Cerebellar nuclear complex (tissue), 1 donor: ENCODE results near the gene NFATC1.

Source experiments
- DNase-seq, 2 experiments: peaks; one replicate each; lab custom pipeline; 2025; lab: John Stamatoyannopoulos, UW

NFATC1 gene

GRCh38 chr18:79508565-79509535 is 113.1 kb downstream of the NFATC1 start:
- no peak for DNase-seq

GRCh38 chr18:79509536-79509930 is 113.8 kb downstream of the NFATC1 start:
- no peak for DNase-seq

DNA sequence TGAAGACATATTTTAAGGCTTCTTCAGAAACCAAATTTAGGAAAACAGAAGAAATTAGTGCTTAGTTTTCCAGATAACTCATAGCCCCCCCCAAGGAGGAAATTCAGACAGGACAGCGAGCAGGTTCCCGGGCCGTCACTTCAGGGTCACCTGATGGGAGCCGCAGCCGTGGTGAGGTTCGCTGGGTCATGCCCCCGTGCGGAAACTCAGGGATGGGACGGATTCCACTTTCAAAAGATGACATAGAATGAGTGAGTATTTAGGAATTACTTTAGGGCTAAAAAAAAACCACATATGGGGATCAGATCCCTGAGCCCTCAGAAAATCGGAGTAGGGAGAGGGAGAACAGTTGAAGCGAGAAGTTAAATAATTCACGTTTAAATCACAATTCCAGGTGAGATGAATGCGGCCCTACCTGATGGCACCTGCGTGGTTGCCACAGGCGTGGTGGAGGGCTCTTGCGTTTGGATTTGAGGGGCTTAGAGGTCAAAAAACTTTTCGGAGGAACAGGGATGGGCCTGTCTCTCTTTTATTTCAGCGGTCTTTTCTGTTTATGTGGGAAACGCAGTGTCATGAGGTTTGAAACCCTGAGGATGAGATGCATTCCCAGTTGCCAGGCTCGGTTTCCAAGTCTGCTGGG is 114.4 kb downstream of the NFATC1 start:
- DNase-seq = no peak

GRCh38 chr18:79510731-79511241 is 115.1 kb downstream of the NFATC1 start:
- no peak for DNase-seq

GRCh38 chr18:79511271-79511670 is 115.5 kb downstream of the NFATC1 start:
- no peak for DNase-seq

DNA sequence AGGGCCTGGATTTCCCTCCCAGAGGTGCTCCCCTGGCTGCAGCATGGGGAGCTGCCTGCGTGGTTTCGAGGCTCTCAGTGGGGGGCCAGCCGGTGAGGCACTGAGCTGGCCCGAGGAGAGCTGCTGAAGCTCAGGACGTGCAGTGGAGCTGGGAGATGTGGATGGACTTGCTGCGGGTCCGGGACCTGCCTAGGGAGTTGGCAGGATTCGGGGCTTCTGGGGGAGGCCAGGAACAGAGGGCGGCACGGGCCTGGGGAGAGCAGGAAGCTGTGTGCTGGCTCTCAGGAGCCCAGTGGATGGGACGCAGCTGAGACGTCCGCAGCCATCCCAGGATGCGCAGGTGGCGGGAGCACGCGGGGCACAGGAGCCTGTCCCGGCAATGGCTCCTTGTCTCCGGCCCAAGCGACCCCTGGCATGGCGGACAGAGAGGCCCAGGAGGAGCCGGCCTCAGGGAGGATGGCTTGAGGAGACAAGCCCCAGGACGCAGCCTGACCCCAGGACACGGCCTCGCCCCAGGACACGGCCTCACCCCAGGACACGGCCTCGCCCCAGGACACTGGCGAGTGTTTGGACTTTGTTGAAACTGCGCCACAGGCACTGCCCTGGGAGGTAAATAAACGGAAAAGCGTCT is 116.1 kb downstream of the NFATC1 start:
- no peak for DNase-seq

- no peak for DNase-seq
These were observed 117.0 kb downstream of the NFATC1 start for GRCh38 chr18:79512461-79513380.

DNA sequence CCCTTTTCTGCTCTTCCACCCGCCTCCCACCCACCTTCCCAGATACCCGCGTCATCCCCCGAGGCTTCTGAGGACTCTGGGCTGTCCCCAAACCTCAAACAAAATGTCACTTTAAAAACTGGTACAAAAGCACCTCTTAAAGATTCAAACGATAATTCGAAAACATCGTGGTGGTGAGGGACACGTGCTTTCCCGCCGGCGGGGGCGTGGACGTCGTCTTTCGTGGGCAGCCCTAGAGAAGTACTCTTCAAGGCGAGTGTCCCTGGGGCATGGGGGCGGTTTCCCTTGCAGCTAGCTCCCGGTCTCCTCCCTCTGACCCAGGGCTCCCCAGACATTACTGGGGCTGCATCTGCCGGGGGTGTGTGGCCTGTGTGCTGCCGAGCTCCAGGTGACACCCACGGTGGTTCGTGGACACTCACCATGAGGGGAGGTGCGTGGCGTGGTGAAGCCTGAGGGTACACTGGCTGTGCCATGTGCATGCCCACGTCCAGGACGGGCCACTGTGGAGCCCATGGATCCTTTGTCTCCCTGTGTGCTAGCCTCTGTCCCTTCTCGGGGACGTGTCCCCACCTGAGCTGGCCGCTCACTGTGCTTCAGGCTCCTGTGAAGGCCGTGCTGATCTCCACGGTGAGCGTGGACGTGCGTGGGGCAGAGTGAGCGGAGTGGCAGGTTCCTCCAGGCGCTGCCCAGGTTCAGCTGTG is 117.8 kb downstream of the NFATC1 start:
- no peak for DNase-seq

DNA sequence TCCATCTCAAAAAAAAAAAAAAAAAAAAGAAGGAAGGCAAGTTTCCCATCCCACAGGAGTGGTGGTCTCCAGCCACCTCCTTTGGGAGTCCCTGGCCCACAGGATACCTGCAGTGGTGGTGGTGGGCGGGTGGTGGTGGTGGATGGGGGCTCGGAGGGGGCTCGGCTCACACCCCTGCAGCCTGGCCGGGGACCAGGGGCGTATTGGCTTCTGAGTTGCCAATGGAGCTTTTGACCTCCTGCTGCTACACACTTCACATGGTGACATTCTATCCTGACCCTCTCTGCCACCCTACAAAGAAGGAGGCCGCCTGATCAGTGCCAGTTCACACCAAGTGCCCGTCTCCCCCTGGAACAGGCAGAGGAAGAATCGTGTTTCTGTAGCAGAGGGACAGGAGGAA is 119.6 kb downstream of the NFATC1 start:
- DNase-seq = no peak

DNA sequence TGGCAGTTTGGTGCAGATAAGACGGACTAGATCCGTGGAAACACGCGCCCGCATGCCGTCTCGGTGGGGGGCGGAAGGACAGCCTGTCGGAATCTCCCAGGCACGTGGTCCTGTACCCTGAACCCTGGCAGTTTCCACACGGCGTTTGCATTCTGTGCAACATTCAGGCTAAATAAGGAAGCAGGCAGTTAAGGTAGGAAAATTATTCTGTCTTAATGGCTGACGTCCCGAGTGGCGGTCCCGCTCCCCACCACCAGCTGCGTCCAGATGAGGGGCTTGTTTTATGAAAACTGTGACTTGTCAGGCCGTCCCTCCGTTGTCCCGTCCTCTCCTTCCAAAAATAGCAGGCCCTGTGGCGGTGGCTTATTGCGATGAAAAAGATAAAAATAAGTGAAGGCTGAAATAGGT is 120.2 kb downstream of the NFATC1 start:
- no peak for DNase-seq

DNA sequence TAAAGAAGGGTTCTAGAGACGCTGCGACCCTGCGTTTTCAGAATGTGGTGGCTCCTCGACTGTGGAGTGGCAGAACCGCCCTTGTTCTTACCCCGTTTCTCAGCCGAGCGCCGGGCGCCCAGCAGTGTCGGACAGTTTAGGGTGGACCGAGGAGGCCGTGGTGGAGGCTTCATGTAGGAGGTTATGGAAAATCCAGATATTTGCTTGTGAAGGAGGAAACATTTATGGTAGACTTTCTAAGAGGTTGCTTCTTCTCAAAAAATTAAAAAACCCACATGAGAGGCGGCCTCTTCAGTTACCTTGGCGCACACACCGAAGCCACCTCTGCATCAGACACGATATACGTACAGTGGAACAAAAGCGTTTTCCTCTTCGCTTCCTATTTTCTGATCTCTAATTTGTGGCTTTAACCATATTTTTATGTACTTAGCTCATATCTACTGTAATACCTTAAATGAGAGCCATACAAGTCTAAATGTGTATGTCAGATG is 120.8 kb downstream of the NFATC1 start:
- DNase-seq = no peak

- DNase-seq = no peak
These were observed 121.6 kb downstream of the NFATC1 start for GRCh38 chr18:79517341-79517740.

- no peak for DNase-seq
These were observed 122.4 kb downstream of the NFATC1 start for GRCh38 chr18:79518028-79518682.

GRCh38 chr18:79518683-79519128 is 123.0 kb downstream of the NFATC1 start:
- DNase-seq = no peak

GRCh38 chr18:79519751-79520477 is 124.2 kb downstream of the NFATC1 start:
- no peak for DNase-seq

DNA sequence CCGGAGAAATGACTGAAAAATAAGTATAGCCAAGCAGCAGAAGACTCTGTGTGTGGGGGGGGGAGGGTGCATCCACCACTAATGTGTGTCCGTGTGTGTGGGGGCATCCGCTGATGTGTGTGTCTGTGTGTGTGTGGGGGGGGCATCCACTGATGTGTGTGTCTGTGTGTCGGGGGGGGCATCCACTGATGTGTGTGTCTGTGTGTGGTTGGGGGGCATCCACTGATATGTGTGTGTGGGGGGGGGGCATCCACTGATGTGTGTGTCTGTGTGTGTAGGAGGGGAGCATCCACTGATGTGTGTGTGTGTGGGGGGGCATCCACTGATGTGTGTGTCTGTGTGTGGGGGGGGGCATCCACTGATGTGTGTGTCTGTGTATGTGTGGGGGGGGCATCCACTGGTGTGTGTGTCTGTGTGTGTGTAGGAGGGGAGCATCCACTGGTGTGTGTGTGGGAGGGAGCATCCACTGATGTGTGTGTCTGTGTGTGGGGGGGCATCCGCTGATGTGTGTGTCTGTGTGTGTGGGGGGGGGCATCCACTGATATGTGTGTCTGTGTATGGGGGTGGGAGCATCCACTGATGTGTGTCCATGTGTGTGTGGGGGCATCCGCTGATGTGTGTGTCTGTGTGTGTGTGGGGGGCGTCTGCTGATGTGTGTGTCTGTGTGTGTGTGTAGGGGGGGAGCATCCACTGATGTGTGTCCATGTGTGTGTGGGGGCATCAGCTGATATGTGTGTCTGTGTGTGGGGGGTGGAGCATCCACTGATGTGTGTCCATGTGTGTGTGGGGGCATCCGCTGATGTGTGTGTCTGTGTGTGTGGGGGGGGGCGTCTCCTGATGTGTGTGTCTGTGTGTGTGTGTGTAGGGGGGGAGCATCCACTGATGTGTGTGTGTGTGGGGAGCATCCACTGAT is 125.0 kb downstream of the NFATC1 start:
- no peak for DNase-seq

- no peak for DNase-seq
These were observed 125.9 kb downstream of the NFATC1 start for GRCh38 chr18:79521416-79522205.
